ENCODE results near the gene RTL5. TPM values are rescaled to one million over a fixed set of nuclear protein-coding genes. Genes with fewer than 3 reads are reported as not detected.

RTL5 gene
- total RNA-seq, 1 experiment from 2014 or later, result 2.5 TPM

DNA sequence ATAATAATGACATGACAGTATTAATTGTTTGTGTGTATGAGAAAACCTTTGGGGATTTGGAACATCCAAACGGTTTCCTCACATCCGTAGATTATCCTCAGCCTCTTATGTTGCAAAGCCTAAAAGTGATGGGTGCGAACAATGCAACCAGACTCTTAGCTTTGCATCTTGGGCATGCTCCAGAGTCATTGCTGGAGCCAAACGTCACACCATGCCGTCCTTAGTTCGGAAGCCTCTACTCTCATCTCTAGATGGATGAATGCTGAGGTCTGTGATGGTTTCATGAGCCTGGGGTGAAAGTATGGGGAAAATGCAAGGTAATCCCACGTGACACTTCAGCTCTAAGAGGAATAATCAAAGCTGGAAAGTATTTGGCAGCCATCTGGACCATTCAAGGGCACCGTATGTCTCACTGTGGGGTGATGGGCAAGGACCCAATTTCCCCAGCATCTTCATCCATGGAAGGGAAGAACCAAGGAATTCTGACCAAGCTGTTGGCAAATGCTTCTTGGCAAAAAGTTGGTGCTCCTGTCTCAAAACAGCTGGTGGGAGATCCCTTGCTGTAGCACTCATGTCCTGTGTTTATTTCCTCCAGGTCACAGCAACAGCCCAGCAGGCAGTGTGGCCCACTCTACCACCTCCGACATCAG lies 6.3 kb upstream of the RTL5 start:
- POLR2A ChIA-PET, result no interaction called here
- RAD21 ChIA-PET (ENCODE audit: low non-redundant PET in 1 of 2, low total read pairs in 2 of 2, uncharacterized antibody in 2 of 2, unreplicated experiment in 2 of 2), result no interaction called here
- H2AFZ ChIP-seq (ENCODE audit: low read depth, low read length, poor library complexity, severe bottlenecking), result no peak overlapping the region

More for the DNA sequence above, 6.3 kb upstream of the RTL5 start:
- Histone ChIP-seq H3K27ac (ENCODE audit: low read depth, low read length) (no peak overlapping the region), H3K4me1 (ENCODE audit: control insufficient read depth in 1 of 2, insufficient read depth in 2 of 2, low read length in 2 of 2) (no peaks in the 10 kb centered on the region), H3K9ac (ENCODE audit: low read length) (no peak overlapping the region), H3K9me3 (ENCODE audit: control insufficient read depth in 1 of 2, insufficient read depth in 1 of 2, low read depth in 1 of 2, low read length in 2 of 2) (no peaks in the 10 kb centered on the region), H3K79me2 (ENCODE audit: insufficient read depth, low read length) (no peaks in the 10 kb centered on the region), H4K20me1 (ENCODE audit: insufficient read depth) (no peaks in the 10 kb centered on the region), H3K4me2 (ENCODE audit: low read length) (no peak overlapping the region), H3K36me3 (ENCODE audit: control insufficient read depth in 1 of 2, insufficient read depth in 2 of 2, low read length in 2 of 2) (no peaks in the 10 kb centered on the region), H3K4me3 (replicated peaks in 1 of 2; ENCODE audit: low read depth in 1 of 2, low read length in 2 of 2) (no peak overlapping the region), H3K9me2 (ENCODE audit: insufficient read depth) (no peaks in the 10 kb centered on the region), H3K27me3 (ENCODE audit: insufficient read depth, low read length) (no peaks in the 10 kb centered on the region)
- intact Hi-C loops (cut with micrococcal nuclease), result no loop called here
- no peak for TF ChIP-seq FOSL1 (IDR thresholded peaks at IDR 0.05; ENCODE audit: low read depth)
- TF ChIP-seq CEBPB (IDR thresholded peaks at IDR 0.05; ENCODE audit: low read depth), result no peak
- no peak for TF ChIP-seq CTCF (IDR thresholded peaks at IDR 0.05 in 2 of 3, conservative IDR thresholded peaks at IDR 0.05 in 1 of 3; ENCODE audit: borderline replicate concordance in 1 of 3, insufficient read depth in 1 of 3, low read depth in 2 of 3, low read length in 2 of 3)
- no peak for TF ChIP-seq CBX3 (IDR thresholded peaks at IDR 0.05; ENCODE audit: low read depth)
- no peak for TF ChIP-seq EZH2phosphoT487 (IDR thresholded peaks at IDR 0.05; ENCODE audit: borderline replicate concordance)
- TF ChIP-seq, protein P1, sequence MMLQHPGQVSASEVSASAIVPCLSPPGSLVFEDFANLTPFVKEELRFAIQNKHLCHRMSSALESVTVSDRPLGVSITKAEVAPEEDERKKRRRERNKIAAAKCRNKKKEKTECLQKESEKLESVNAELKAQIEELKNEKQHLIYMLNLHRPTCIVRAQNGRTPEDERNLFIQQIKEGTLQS (IDR thresholded peaks at IDR 0.05), result no peak
- no peak for TF ChIP-seq JUND (IDR thresholded peaks at IDR 0.05)
- TF ChIP-seq TCF7L2 (IDR thresholded peaks at IDR 0.05; ENCODE audit: borderline replicate concordance, extremely low read depth, insufficient read depth, insufficient read length), result no peak
- no peak for TF ChIP-seq ELF1 (IDR thresholded peaks at IDR 0.05; ENCODE audit: borderline replicate concordance, low read depth)
- no peak for TF ChIP-seq EZH2 (IDR thresholded peaks at IDR 0.05)
- TF ChIP-seq POLR2AphosphoS5 (IDR thresholded peaks at IDR 0.05; ENCODE audit: low read depth, low read length), result no peak
- TF ChIP-seq RAD21 (IDR thresholded peaks at IDR 0.05; ENCODE audit: low read depth), result no peak
- no peak for TF ChIP-seq EGR1 (IDR thresholded peaks at IDR 0.05; ENCODE audit: low read depth)
- no peak for TF ChIP-seq POLR2A (IDR thresholded peaks at IDR 0.05; ENCODE audit: borderline replicate concordance, extremely low read depth, insufficient read depth, insufficient read length)
- no peak for TF ChIP-seq SP1 (IDR thresholded peaks at IDR 0.05; ENCODE audit: low read depth)
- TF ChIP-seq ZFX (IDR thresholded peaks at IDR 0.05), result no peak
- TF ChIP-seq MAX (IDR thresholded peaks at IDR 0.05), result no peak
- ATAC-seq (no peak), DNase-seq (ENCODE audit: low read depth, low spot score) (no peak)
- CTCF ChIA-PET, result no interaction called here
- BruUV-seq (replicated peaks), result no TSS peak

All from HCT116 (cell line).